Neural cell (in vitro differentiated cells): Measurements from ENCODE around the gene DEK. TPM values are rescaled to one million over a fixed set of nuclear protein-coding genes. Genes with fewer than 3 reads are reported as not detected.

Source experiments
- H2AFZ ChIP-seq: fragments of 200-600, 300-800 bp; sonication (generic), shearing (Covaris generic); 2 replicates; pipeline ENCODE4 v1.6.0; 2014; ENCODE audit warnings: low read depth, mild to moderate bottlenecking, antibody characterized with exemption, low read length, moderate library complexity
- H3F3A ChIP-seq: fragments of 200-600 bp; shearing (Covaris generic); 2 replicates; pipeline ENCODE4 v1.6.1; 2016; ENCODE audit warnings: mild to moderate bottlenecking, moderate library complexity, mixed read lengths, antibody characterized with exemption, low read length; ENCODE audit not compliant: insufficient read depth, poor library complexity, severe bottlenecking
- H3K27ac ChIP-seq: fragments of 200-600, 300-800 bp; sonication (generic), shearing (Covaris generic); 2 replicates; pipeline ENCODE4 v1.5.1; 2014; ENCODE audit warnings: mild to moderate bottlenecking, low read length, moderate library complexity
- H3K27me3 ChIP-seq: fragments of 300-800, 200-600 bp; sonication (generic), shearing (Covaris generic); 2 replicates; pipeline ENCODE4 v1.6.0; 2014; ENCODE audit warnings: mild to moderate bottlenecking, low read depth, low read length, moderate library complexity; ENCODE audit not compliant: insufficient read depth
- H3K36me3 ChIP-seq: fragments of 300-800, 200-600 bp; sonication (generic), shearing (Covaris generic); 2 replicates; pipeline ENCODE4 v1.5.1; 2014; ENCODE audit warnings: mild to moderate bottlenecking, antibody characterized with exemption, low read length, moderate library complexity; ENCODE audit not compliant: insufficient read depth
- H3K4me2 ChIP-seq: fragments of 300-800, 200-600 bp; sonication (generic), shearing (Covaris generic); 2 replicates; pipeline ENCODE4 v1.6.0; 2014; ENCODE audit warnings: mild to moderate bottlenecking, low read length
- H3K4me3 ChIP-seq: fragments of 300-800, 200-600 bp; sonication (generic), shearing (Covaris generic); 2 replicates; pipeline ENCODE4 v1.5.1; 2014; ENCODE audit warnings: mild to moderate bottlenecking, low read length, moderate library complexity
- H3K79me2 ChIP-seq: fragments of 200-600 bp; shearing (Covaris generic); replicated peaks from 2 replicates; pipeline ENCODE4 v1.6.0; 2014; ENCODE audit warnings: mild to moderate bottlenecking, low read length, moderate library complexity; ENCODE audit not compliant: insufficient read depth
- H3K9ac ChIP-seq: fragments of 300-800, 200-600 bp; sonication (generic), shearing (Covaris generic); 2 replicates; pipeline ENCODE4 v1.6.1; 2016; ENCODE audit warnings: mild to moderate bottlenecking, low read length, mixed read lengths
- H3K9me2 ChIP-seq: fragments of 200-600 bp; shearing (Covaris generic); 2 replicates; pipeline ENCODE4 v1.6.1; 2016; ENCODE audit warnings: mild to moderate bottlenecking, low read length, mixed read lengths; ENCODE audit not compliant: insufficient read depth
- H3K9me3 ChIP-seq: fragments of 200-600, 300-800 bp; sonication (generic), shearing (Covaris generic); 2 replicates; pipeline ENCODE4 v1.6.1; 2016; ENCODE audit warnings: mild to moderate bottlenecking, mixed run types, low read length, moderate library complexity, mixed read lengths
- H4K20me1 ChIP-seq: fragments of 200-600 bp; shearing (Covaris generic); 2 replicates; pipeline ENCODE4 v1.6.1; 2016; ENCODE audit warnings: mild to moderate bottlenecking, mixed run types; ENCODE audit not compliant: insufficient read depth
- CTCF ChIP-seq: fragments of 450-650 bp; IDR thresholded peaks from 2 replicates; pipeline ENCODE4 v1.5.1; 2014; ENCODE audit warnings: antibody characterized with exemption, mild to moderate bottlenecking, moderate library complexity; ENCODE audit not compliant: poor library complexity, severe bottlenecking
- EP300 ChIP-seq: fragments of 450-650 bp; conservative IDR thresholded peaks from 2 replicates; pipeline ENCODE4 v1.6.1; 2014; ENCODE audit warnings: antibody characterized with exemption, mild to moderate bottlenecking, moderate library complexity; ENCODE audit not compliant: poor library complexity, severe bottlenecking
- EZH2 ChIP-seq: fragments of 200-600, 300-800 bp; shearing (Covaris generic), sonication (generic); IDR thresholded peaks from 2 replicates; pipeline ENCODE4 v1.6.1; 2014; ENCODE audit warnings: antibody characterized with exemption, low read length, borderline replicate concordance, mild to moderate bottlenecking; ENCODE audit not compliant: insufficient read depth, poor library complexity, severe bottlenecking
- MXI1 ChIP-seq: fragments of 450-650 bp; conservative IDR thresholded peaks from 2 replicates; pipeline ENCODE4 v1.6.1; 2014; ENCODE audit warnings: antibody characterized with exemption, mild to moderate bottlenecking; ENCODE audit not compliant: poor library complexity, severe bottlenecking
- POLR2AphosphoS5 ChIP-seq: IDR thresholded peaks from 2 replicates; pipeline ENCODE4 v1.6.1; 2012
- RAD21 ChIP-seq: fragments of 450-650 bp; conservative IDR thresholded peaks from 2 replicates; pipeline ENCODE4 v1.6.1; 2014; ENCODE audit warnings: antibody characterized with exemption, mild to moderate bottlenecking, moderate library complexity
- REST ChIP-seq: IDR thresholded peaks from 2 replicates; pipeline ENCODE4 v1.6.1; 2012; ENCODE audit warnings: borderline replicate concordance
- SMC3 ChIP-seq: fragments of 450-650 bp; conservative IDR thresholded peaks from 2 replicates; pipeline ENCODE4 v1.6.1; 2014; ENCODE audit warnings: antibody characterized with exemption, mild to moderate bottlenecking, moderate library complexity; ENCODE audit not compliant: poor library complexity
- TAF1 ChIP-seq: IDR thresholded peaks from 2 replicates; pipeline ENCODE4 v1.6.1; 2012; ENCODE audit warnings: low read depth
- polyA plus RNA-seq: library from polyadenylated mRNA; depleted of rRNA; stranded (reverse); fragments of >200 nt; gene quantifications from 2 replicates; pipeline ENCODE4 v1.2.3, GENCODE V29; 2014

Gene DEK
- polyA plus RNA-seq, 1 donor from 2014 or later, result 94.3 TPM

DNA sequence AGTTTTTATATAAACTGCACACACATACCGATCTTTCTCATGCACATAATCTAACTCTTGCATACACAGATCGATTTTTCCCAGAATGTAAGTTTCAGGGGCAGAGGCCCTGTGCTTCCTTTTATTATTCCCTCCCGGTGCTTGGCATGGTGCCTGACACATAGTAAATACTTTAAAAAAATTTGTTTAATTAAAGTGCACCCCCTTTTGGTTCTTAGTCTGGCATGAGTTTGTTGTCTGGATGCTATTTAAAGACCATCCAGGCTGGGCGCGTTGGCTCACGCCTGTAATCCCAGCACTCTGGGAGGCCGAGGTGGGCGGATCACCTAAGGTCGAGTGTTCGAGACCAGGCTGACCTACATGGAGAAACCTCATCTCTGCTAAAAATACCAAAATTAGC lies 5.4 kb upstream of the DEK start:
- Histone ChIP-seq H3K9me3 (no peaks in the 10 kb centered on the region), H3K27me3 (no peaks in the 10 kb centered on the region), H3K4me2 (no peak overlapping the region), H3K27ac (no peak overlapping the region), H2AFZ (no peak overlapping the region), H3K9ac (no peak overlapping the region), H3F3A (peaks cover 6% of the 10 kb centered on the region), H3K9me2 (no peaks in the 10 kb centered on the region), H3K4me3 (no peak overlapping the region), H3K36me3 (no peaks in the 10 kb centered on the region), H3K79me2 (no peaks in the 10 kb centered on the region), H4K20me1 (no peaks in the 10 kb centered on the region)
- TF ChIP-seq CTCF (no peak), RAD21 (no peak), MXI1 (no peak), EP300 (no peak), POLR2AphosphoS5 (no peak), TAF1 (no peak), REST (no peak), SMC3 (no peak), EZH2 (no peak)

GRCh38 chr6:18269253-18269652 lies 4.9 kb upstream of the DEK start:
- no peaks in the 10 kb centered on the region for H3K27me3 ChIP-seq
- H3K79me2 ChIP-seq, result no peaks in the 10 kb centered on the region
- H3F3A ChIP-seq, result peaks cover 6% of the 10 kb centered on the region
- no peak overlapping the region for H3K4me2 ChIP-seq
- H3K4me3 ChIP-seq, result no peak overlapping the region
- H3K9me3 ChIP-seq, result no peaks in the 10 kb centered on the region
- H4K20me1 ChIP-seq, result no peaks in the 10 kb centered on the region
- H3K9ac ChIP-seq, result no peak overlapping the region
- H3K27ac ChIP-seq, result no peak overlapping the region
- TF ChIP-seq RAD21 (no peak), REST (no peak), EP300 (no peak), CTCF (no peak), MXI1 (no peak), POLR2AphosphoS5 (no peak), TAF1 (no peak), EZH2 (no peak), SMC3 (no peak)
- H3K9me2 ChIP-seq, result no peaks in the 10 kb centered on the region
- H2AFZ ChIP-seq, result no peak overlapping the region
- no peaks in the 10 kb centered on the region for H3K36me3 ChIP-seq
